LNCaP clone FGC (cell line): ENCODE data around the gene MEAK7.

Experiments
- DNase-seq: peaks from one replicate; pipeline ENCODE4 v3.0.0-alpha.2; 2011; ENCODE audit warnings: low read depth
- H3K4me3 ChIP-seq: 2 replicates; pipeline ENCODE4 v1.5.1; 2011; ENCODE audit warnings: mild to moderate bottlenecking, low read depth, low read length, control low read depth
- CTCF ChIP-seq: IDR thresholded peaks from 2 replicates; pipeline ENCODE4 v1.5.1; 2012; ENCODE audit warnings: mild to moderate bottlenecking; ENCODE audit not compliant: control insufficient read depth, insufficient read depth; ENCODE audit errors: extremely low read depth

Gene MEAK7

DNA sequence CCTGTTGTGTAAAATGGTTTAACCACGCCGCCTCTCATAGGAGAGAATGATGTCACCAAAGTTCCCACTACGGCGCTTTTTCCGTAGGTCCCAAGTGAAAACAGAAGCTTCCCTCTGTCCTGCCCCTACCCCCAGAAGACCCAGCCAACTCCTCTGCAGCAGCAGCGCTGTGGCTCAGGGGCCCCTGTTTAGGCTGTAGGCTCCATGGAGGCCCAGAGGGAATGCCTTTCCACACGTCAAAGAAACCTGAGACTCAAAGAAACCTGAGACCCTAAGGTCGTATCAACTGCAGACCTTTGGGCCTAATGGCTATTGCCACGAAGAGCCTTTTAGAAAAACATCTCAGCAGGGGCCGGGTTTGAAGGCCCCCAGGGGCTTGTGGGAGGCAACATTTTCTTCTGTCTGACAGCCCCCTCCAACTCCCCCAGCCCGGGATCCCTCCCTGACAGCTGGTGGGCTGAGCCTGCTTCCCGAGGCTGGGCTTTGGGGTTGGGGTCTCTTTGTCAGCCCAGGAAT is 43.1 kb upstream of the MEAK7 start:
- H3K4me3 ChIP-seq, result no peak overlapping the region
- no peak for DNase-seq
- TF ChIP-seq CTCF, result no peak

GRCh38 chr16:84546669-84547545 is 42.4 kb upstream of the MEAK7 start:
- DNase-seq, result no peak
- no peak overlapping the region for H3K4me3 ChIP-seq
- no peak for TF ChIP-seq CTCF

GRCh38 chr16:84545114-84545737 is 40.8 kb upstream of the MEAK7 start:
- no peak overlapping the region for H3K4me3 ChIP-seq
- DNase-seq, result no peak
- no peak for TF ChIP-seq CTCF

DNA sequence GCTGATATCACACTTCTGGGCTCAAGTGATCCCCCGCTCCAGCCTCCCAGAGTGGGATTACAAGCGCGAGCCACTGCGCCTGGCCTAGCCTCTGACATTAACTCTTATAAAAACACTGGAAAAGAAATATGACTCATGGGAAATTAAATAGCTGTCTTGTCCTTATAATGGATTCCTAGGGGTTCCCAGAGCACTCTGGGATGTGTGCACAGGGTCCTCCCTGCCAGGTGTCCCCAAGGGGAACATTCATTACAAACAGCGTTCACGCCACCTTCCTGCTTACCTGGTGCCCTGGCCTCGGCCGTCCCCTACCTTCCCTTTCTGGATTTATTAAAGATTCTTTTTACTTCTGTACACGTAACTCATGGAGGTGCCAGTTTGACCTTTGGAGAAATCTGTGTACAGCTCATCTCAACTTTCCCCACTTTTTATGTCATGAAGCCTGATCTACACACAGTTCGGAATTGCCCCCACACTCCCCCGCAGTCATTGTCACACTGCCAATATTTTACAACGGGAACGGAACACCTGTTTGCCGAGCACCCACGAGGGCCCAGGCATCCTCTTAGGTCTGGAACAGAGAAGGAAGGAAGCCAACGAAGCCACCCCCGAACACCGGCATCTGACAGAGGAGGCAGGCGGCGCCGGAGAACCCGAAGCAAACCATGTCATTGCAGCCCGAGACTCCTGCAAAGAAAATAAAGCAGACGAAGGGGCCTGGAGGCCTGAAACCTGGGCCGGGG is 39.7 kb upstream of the MEAK7 start:
- H3K4me3 ChIP-seq, result no peak overlapping the region
- TF ChIP-seq CTCF, result no peak
- no peak for DNase-seq

GRCh38 chr16:84543253-84543652 is 38.8 kb upstream of the MEAK7 start:
- no peak overlapping the region for H3K4me3 ChIP-seq
- DNase-seq, result no peak
- TF ChIP-seq CTCF, result no peak

- no peak for DNase-seq
- H3K4me3 ChIP-seq, result no peak overlapping the region
- no peak for TF ChIP-seq CTCF
Observed at GRCh38 chr16:84541999-84542817, 37.7 kb upstream of the MEAK7 start.
